ENCODE results near the gene DHRS7B. TPM values are rescaled to one million over a fixed set of nuclear protein-coding genes. Genes with fewer than 3 reads are reported as not detected.

The DHRS7B gene
- total and polyA plus RNA-seq, 9 of the 15 experiments (the other 6 are each of a cell fraction or from before 2014, with no cell fraction given), result 8.0 to 30.7 (median 14.8) TPM

DNA sequence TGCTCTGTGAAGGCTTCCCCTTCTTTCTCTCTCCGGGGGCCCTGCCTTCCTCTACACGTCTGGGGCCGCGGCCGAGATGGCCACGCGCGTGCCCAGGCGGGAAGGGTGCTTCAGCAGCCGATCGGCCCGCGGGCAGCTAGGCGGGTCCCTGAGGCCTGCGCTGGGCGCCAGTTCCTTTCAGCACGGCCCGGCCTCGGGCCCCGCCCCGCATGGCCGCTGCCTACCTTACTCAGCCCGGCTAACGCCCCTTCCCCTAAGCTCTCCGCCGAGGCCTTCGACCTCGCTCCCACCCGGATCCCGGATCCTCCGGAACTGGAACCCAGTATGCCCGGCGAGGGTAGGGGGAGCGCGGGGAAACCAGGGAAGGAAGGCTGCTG lies 86.9 kb downstream of the DHRS7B start:
- H3K9ac ChIP-seq (ENCODE audit: insufficient read depth in 1 of 2, low read depth in 2 of 2, low read length in 2 of 2), result peak overlapping the region; percentile 97 to 99
- no peak for TF ChIP-seq ZNF77 (CRISPR knock-in tag; IDR thresholded peaks at IDR 0.05)
- TF ChIP-seq FIP1L1 (IDR thresholded peaks at IDR 0.05; ENCODE audit: low read depth, low read length, poor library complexity, severe bottlenecking), result peak; percentile 26
- TF ChIP-seq, protein P1, sequence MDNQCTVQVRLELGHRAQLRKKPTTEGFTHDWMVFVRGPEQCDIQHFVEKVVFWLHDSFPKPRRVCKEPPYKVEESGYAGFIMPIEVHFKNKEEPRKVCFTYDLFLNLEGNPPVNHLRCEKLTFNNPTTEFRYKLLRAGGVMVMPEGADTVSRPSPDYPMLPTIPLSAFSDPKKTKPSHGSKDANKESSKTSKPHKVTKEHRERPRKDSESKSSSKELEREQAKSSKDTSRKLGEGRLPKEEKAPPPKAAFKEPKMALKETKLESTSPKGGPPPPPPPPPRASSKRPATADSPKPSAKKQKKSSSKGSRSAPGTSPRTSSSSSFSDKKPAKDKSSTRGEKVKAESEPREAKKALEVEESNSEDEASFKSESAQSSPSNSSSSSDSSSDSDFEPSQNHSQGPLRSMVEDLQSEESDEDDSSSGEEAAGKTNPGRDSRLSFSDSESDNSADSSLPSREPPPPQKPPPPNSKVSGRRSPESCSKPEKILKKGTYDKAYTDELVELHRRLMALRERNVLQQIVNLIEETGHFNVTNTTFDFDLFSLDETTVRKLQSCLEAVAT (IDR thresholded peaks at IDR 0.05), result 0 out of 4 replicates have a peak, but pooled peaks of 1 of the 2 experiments have one; percentile 22
- TF ChIP-seq KAT7 (CRISPR knock-in tag; IDR thresholded peaks at IDR 0.05; ENCODE audit: borderline replicate concordance), result 0 out of 2 replicates have a peak, but pooled peaks have one; percentile 17
- TF ChIP-seq ZNF12 (CRISPR knock-in tag; IDR thresholded peaks at IDR 0.05), result 0 out of 2 replicates have a peak, but pooled peaks have one; percentile 39
- TF ChIP-seq ZNF76 (CRISPR knock-in tag; IDR thresholded peaks at IDR 0.05; ENCODE audit: borderline replicate concordance), result no peak
- TF ChIP-seq UBTF (IDR thresholded peaks at IDR 0.05; ENCODE audit: borderline replicate concordance in 1 of 2, low read depth in 2 of 2, low read length in 2 of 2), result peak in 1 of 2 experiments; percentile 17; a peak in 1 of 4 replicates
- TF ChIP-seq CHD1 (IDR thresholded peaks at IDR 0.05; ENCODE audit: low read length), result peak; percentile 71
- TF ChIP-seq CCNT2 (IDR thresholded peaks at IDR 0.05; ENCODE audit: borderline replicate concordance, extremely low read depth, insufficient read length, low read depth, low read length), result peak; percentile 1
- peak in 1 of 2 experiments; percentile 13 for TF ChIP-seq E2F6 (IDR thresholded peaks at IDR 0.05; ENCODE audit: borderline replicate concordance in 1 of 2, extremely low read depth in 1 of 2, insufficient read depth in 1 of 2, insufficient read length in 1 of 2, low read depth in 1 of 2, low read length in 1 of 2, poor library complexity in 1 of 2, severe bottlenecking in 1 of 2)
- TF ChIP-seq NCOA6 (IDR thresholded peaks at IDR 0.05), result no peak
- TF ChIP-seq HDAC1 (IDR thresholded peaks at IDR 0.05), result peak in 1 of 2 experiments; percentile 32; a peak in 1 of 4 replicates
- no peak for TF ChIP-seq ZNF224 (CRISPR knock-in tag; IDR thresholded peaks at IDR 0.05)
- DNase-seq (ENCODE audit: extremely low read depth in 1 of 4, low spot score in 3 of 4), result peak; percentile 16 to 80 (median 58)
- H3K27ac ChIP-seq (ENCODE audit: extremely low read depth, low read depth, low read length), result peak overlapping the region; percentile 98
- intact Hi-C loops (cut with micrococcal nuclease) (no loop called here), in situ Hi-C loops (cut with MboI) (no loop called here)
- peak; percentile 13 for ATAC-seq
- H3K36me3 ChIP-seq (ENCODE audit: control insufficient read depth, insufficient read depth, low read length), result peaks cover 55% of the 10 kb centered on the region
- no peaks in the 10 kb centered on the region for H3K9me1 ChIP-seq (ENCODE audit: control insufficient read depth, insufficient read depth, low read length)
- no peaks in the 10 kb centered on the region for H3K27me3 ChIP-seq (ENCODE audit: control insufficient read depth in 2 of 2, insufficient read depth in 2 of 2, low read length in 2 of 2)
- ChIA-PET POLR2A (interaction anchor here (0.6 to 5.1 kb wide), 5 partner anchors 13 to 361 kb away, joined by 3 to 22 read pairs (median 3); partner anchors contain the start of gene USP22), CTCF (ENCODE audit: low intra/inter-chr PET ratio) (no interaction called here)
- H3K4me1 ChIP-seq (replicated peaks in 1 of 2; ENCODE audit: control insufficient read depth in 2 of 2, insufficient read depth in 2 of 2, low read length in 2 of 2), result peaks cover 20 to 31% of the 10 kb centered on the region in 2 experiments; a peak in 4 of 5 replicates
- H2AFZ ChIP-seq (ENCODE audit: low read depth, low read length), result peak overlapping the region; percentile 89
- H3K4me2 ChIP-seq (ENCODE audit: insufficient read depth, low read length), result peak overlapping the region; percentile 94
- H3K4me3 ChIP-seq, result peak overlapping the region; percentile 96
- no peaks in the 10 kb centered on the region for H3K9me3 ChIP-seq (replicated peaks; ENCODE audit: control insufficient read depth, insufficient read depth, low read depth, low read length)
- peaks cover 94% of the 10 kb centered on the region for H3K79me2 ChIP-seq (ENCODE audit: control insufficient read depth, insufficient read depth, low read length)
- H4K20me1 ChIP-seq (replicated peaks; ENCODE audit: control insufficient read depth, insufficient read depth, low read length), result peaks cover 15% of the 10 kb centered on the region
- BruUV-seq (replicated peaks), result no TSS peak
- 2% methylated on average over 13 of the region's 35 CpGs for WGBS (ENCODE audit: insufficient coverage, low coverage, missing lambda C conversion rate)
- FAIRE-seq, result no peak
